WTC11 (cell line): ENCODE measurements around the gene LSM11.

Source experiments
- ATF1 ChIP-seq: sonication (generic); formaldehyde crosslinking; IDR thresholded peaks from 2 replicates; pipeline ENCODE4 v1.8.1; 2023; ENCODE audit warnings: mild to moderate bottlenecking, moderate library complexity, missing genetic modification reagents
- CREM ChIP-seq: sonication (generic); formaldehyde crosslinking; IDR thresholded peaks from 2 replicates; pipeline ENCODE4 v1.8.1; 2022; ENCODE audit warnings: mild to moderate bottlenecking, missing genetic modification reagents, moderate library complexity
- ELF4 ChIP-seq: sonication (generic); formaldehyde crosslinking; IDR thresholded peaks from 2 replicates; pipeline ENCODE4 v1.8.1; 2022; ENCODE audit warnings: low read depth, mild to moderate bottlenecking, moderate library complexity, missing genetic modification reagents
- ESRRA ChIP-seq: sonication (generic); formaldehyde crosslinking; IDR thresholded peaks from 2 replicates; pipeline ENCODE4 v1.8.1; 2022; ENCODE audit warnings: mild to moderate bottlenecking, missing genetic modification reagents, borderline replicate concordance
- FOXJ3 ChIP-seq: sonication (generic); formaldehyde crosslinking; IDR thresholded peaks from 2 replicates; pipeline ENCODE4 v1.9.0; 2021; ENCODE audit warnings: missing genetic modification reagents, mild to moderate bottlenecking, borderline replicate concordance
- GABPB1 ChIP-seq: sonication (generic); formaldehyde crosslinking; IDR thresholded peaks from 2 replicates; pipeline ENCODE4 v1.8.1; 2023; ENCODE audit warnings: mild to moderate bottlenecking, missing genetic modification reagents
- SP1 ChIP-seq: sonication (generic); formaldehyde crosslinking; conservative IDR thresholded peaks from 2 replicates; pipeline ENCODE4 v1.8.1; 2022; ENCODE audit warnings: missing genetic modification reagents
- ZBTB21 ChIP-seq: sonication (generic); formaldehyde crosslinking; IDR thresholded peaks from 2 replicates; pipeline ENCODE4 v1.8.1; 2023; ENCODE audit warnings: mild to moderate bottlenecking, missing genetic modification reagents, borderline replicate concordance
- ZNF317 ChIP-seq: sonication (generic); formaldehyde crosslinking; IDR thresholded peaks from 2 replicates; pipeline ENCODE4 v1.8.1; 2023; ENCODE audit warnings: low read depth, mild to moderate bottlenecking, moderate library complexity, missing genetic modification reagents, borderline replicate concordance
- TF ChIP-seq, protein P1 (sequence below): fragments of 200-600 bp; IDR thresholded peaks from 2 replicates; pipeline ENCODE4 v1.8.0; 2022; ENCODE audit warnings: antibody characterized with exemption
- TF ChIP-seq, protein P2 (sequence below): sonication (generic); formaldehyde crosslinking; IDR thresholded peaks from 2 replicates; pipeline ENCODE4 v1.8.1; 2023; ENCODE audit warnings: mild to moderate bottlenecking, moderate library complexity, missing genetic modification reagents
- TF ChIP-seq, protein P3 (sequence below): sonication (generic); formaldehyde crosslinking; IDR thresholded peaks from 2 replicates; pipeline ENCODE4 v1.8.1; 2023; ENCODE audit warnings: mild to moderate bottlenecking, missing genetic modification reagents, borderline replicate concordance
- TF ChIP-seq, protein P4 (sequence below): sonication (generic); formaldehyde crosslinking; IDR thresholded peaks from 2 replicates; pipeline ENCODE4 v1.8.0; 2022; ENCODE audit warnings: mild to moderate bottlenecking, missing genetic modification reagents
- TF ChIP-seq, protein P5 (sequence below): sonication (generic); formaldehyde crosslinking; IDR thresholded peaks from 2 replicates; pipeline ENCODE4 v1.8.1; 2022; ENCODE audit warnings: mild to moderate bottlenecking, moderate library complexity, missing genetic modification reagents

DNA sequence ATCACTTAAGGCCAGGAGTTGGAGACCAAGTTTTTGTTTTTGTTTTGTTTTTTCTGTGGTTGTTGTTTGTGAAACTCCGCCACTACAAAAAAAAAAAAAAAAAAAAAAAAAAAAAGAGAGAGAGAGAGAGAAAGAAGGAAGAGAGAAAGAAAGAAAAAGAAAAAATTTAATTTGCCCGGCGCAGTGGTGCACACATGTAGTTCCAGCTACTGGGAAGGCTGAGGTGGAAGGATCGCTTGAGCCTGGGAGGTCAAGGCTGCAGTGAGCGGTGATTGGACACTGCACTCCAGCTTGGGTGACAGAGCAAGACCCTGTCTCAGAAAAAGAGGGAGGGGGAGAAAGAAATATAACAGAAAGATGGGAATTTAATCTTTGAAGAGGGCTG is 11.4 kb upstream of the LSM11 start:
- TF ChIP-seq, protein P1, sequence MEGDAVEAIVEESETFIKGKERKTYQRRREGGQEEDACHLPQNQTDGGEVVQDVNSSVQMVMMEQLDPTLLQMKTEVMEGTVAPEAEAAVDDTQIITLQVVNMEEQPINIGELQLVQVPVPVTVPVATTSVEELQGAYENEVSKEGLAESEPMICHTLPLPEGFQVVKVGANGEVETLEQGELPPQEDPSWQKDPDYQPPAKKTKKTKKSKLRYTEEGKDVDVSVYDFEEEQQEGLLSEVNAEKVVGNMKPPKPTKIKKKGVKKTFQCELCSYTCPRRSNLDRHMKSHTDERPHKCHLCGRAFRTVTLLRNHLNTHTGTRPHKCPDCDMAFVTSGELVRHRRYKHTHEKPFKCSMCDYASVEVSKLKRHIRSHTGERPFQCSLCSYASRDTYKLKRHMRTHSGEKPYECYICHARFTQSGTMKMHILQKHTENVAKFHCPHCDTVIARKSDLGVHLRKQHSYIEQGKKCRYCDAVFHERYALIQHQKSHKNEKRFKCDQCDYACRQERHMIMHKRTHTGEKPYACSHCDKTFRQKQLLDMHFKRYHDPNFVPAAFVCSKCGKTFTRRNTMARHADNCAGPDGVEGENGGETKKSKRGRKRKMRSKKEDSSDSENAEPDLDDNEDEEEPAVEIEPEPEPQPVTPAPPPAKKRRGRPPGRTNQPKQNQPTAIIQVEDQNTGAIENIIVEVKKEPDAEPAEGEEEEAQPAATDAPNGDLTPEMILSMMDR: no peak
- TF ChIP-seq ZNF317 (no peak), GABPB1 (CRISPR knock-in tag) (no peak), ESRRA (CRISPR knock-in tag) (no peak), CREM (CRISPR knock-in tag) (no peak), ATF1 (no peak), FOXJ3 (CRISPR knock-in tag) (no peak), ZBTB21 (CRISPR knock-in tag) (no peak), SP1 (CRISPR knock-in tag) (no peak), ELF4 (no peak)
- TF ChIP-seq, protein P2, sequence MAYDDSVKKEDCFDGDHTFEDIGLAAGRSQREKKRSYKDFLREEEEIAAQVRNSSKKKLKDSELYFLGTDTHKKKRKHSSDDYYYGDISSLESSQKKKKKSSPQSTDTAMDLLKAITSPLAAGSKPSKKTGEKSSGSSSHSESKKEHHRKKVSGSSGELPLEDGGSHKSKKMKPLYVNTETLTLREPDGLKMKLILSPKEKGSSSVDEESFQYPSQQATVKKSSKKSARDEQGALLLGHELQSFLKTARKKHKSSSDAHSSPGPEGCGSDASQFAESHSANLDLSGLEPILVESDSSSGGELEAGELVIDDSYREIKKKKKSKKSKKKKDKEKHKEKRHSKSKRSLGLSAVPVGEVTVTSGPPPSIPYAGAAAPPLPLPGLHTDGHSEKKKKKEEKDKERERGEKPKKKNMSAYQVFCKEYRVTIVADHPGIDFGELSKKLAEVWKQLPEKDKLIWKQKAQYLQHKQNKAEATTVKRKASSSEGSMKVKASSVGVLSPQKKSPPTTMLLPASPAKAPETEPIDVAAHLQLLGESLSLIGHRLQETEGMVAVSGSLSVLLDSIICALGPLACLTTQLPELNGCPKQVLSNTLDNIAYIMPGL: no peak
- TF ChIP-seq, protein P3, sequence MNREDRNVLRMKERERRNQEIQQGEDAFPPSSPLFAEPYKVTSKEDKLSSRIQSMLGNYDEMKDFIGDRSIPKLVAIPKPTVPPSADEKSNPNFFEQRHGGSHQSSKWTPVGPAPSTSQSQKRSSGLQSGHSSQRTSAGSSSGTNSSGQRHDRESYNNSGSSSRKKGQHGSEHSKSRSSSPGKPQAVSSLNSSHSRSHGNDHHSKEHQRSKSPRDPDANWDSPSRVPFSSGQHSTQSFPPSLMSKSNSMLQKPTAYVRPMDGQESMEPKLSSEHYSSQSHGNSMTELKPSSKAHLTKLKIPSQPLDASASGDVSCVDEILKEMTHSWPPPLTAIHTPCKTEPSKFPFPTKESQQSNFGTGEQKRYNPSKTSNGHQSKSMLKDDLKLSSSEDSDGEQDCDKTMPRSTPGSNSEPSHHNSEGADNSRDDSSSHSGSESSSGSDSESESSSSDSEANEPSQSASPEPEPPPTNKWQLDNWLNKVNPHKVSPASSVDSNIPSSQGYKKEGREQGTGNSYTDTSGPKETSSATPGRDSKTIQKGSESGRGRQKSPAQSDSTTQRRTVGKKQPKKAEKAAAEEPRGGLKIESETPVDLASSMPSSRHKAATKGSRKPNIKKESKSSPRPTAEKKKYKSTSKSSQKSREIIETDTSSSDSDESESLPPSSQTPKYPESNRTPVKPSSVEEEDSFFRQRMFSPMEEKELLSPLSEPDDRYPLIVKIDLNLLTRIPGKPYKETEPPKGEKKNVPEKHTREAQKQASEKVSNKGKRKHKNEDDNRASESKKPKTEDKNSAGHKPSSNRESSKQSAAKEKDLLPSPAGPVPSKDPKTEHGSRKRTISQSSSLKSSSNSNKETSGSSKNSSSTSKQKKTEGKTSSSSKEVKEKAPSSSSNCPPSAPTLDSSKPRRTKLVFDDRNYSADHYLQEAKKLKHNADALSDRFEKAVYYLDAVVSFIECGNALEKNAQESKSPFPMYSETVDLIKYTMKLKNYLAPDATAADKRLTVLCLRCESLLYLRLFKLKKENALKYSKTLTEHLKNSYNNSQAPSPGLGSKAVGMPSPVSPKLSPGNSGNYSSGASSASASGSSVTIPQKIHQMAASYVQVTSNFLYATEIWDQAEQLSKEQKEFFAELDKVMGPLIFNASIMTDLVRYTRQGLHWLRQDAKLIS (CRISPR knock-in tag): no peak
- TF ChIP-seq, protein P4, sequence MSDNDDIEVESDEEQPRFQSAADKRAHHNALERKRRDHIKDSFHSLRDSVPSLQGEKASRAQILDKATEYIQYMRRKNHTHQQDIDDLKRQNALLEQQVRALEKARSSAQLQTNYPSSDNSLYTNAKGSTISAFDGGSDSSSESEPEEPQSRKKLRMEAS: no peak
- TF ChIP-seq, protein P5, sequence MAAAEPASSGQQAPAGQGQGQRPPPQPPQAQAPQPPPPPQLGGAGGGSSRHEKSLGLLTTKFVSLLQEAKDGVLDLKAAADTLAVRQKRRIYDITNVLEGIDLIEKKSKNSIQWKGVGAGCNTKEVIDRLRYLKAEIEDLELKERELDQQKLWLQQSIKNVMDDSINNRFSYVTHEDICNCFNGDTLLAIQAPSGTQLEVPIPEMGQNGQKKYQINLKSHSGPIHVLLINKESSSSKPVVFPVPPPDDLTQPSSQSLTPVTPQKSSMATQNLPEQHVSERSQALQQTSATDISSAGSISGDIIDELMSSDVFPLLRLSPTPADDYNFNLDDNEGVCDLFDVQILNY (CRISPR knock-in tag): no peak
